ENCODE measurements around the gene CNTN1. TPM values are rescaled to one million over a fixed set of nuclear protein-coding genes. Genes with fewer than 3 reads are reported as not detected.

Gene CNTN1
- total RNA-seq, 1 donor from 2014 or later = 27.1 TPM

DNA sequence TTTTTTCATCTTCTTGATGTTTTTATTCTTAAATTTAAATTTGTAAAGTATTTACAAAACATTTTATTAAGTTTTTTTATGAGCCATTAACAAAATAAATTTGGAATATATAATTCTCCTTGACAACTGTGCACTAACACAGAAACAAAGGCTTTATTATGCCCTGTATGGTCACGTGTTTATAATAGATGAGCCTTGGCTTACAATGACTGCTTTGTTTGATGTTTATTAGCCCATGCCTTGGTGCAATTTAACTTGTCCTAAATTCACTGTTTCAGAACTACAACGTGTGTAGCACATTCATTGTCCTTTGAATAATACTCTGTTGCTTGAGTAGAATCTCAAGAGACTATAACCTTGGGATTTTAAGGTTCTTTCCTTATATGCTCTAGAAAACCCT lies 59.8 kb downstream of the CNTN1 start:
- no peaks in the 10 kb centered on the region for H3K4me1 ChIP-seq (ENCODE audit: control insufficient read depth in 3 of 3, insufficient read depth in 3 of 3, low read length in 3 of 3)
- no peaks in the 10 kb centered on the region for H3K36me3 ChIP-seq (ENCODE audit: control insufficient read depth in 3 of 3, insufficient read depth in 3 of 3, low read length in 3 of 3)
- no peak overlapping the region for H3K9ac ChIP-seq (ENCODE audit: low read depth in 1 of 3, low read length in 3 of 3)
- no peak overlapping the region for H3K27ac ChIP-seq (ENCODE audit: low read depth, low read length)
- H3K27me3 ChIP-seq (ENCODE audit: control insufficient read depth in 3 of 3, insufficient read depth in 3 of 3, low read length in 3 of 3) = no peaks in the 10 kb centered on the region
- H3K9me3 ChIP-seq (ENCODE audit: control insufficient read depth in 3 of 3, low read length in 3 of 3) = no peaks in the 10 kb centered on the region
- H3K4me3 ChIP-seq (ENCODE audit: low read length in 3 of 3) = no peak overlapping the region

DNA sequence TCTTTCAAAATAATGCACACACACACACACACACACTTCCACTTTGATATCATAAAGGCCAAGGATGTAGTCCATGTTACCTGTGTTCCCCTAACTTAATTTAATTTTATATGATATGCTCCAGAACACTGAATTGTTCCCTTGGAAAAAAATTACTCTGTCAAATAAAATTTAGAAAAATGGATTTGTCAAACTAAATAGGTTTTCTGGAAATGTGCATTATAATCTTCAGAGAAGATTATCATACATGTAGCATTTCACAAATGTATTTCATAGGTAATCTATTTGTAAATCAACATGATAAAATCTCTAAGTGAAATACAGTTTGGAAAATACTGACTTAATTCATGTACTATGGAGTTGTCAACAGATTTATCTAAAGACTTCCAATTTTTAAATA lies 68.6 kb downstream of the CNTN1 start:
- H3K9ac ChIP-seq (ENCODE audit: low read depth in 1 of 3, low read length in 3 of 3) = no peak overlapping the region
- H3K36me3 ChIP-seq (ENCODE audit: control insufficient read depth in 3 of 3, insufficient read depth in 3 of 3, low read length in 3 of 3) = no peaks in the 10 kb centered on the region
- no peaks in the 10 kb centered on the region for H3K4me1 ChIP-seq (ENCODE audit: control insufficient read depth in 3 of 3, insufficient read depth in 3 of 3, low read length in 3 of 3)
- H3K9me3 ChIP-seq (ENCODE audit: control insufficient read depth in 3 of 3, low read length in 3 of 3) = no peaks in the 10 kb centered on the region
- no peaks in the 10 kb centered on the region for H3K27me3 ChIP-seq (ENCODE audit: control insufficient read depth in 3 of 3, insufficient read depth in 3 of 3, low read length in 3 of 3)
- no peak overlapping the region for H3K27ac ChIP-seq (ENCODE audit: low read depth, low read length)
- no peak overlapping the region for H3K4me3 ChIP-seq (ENCODE audit: low read length in 3 of 3)

DNA sequence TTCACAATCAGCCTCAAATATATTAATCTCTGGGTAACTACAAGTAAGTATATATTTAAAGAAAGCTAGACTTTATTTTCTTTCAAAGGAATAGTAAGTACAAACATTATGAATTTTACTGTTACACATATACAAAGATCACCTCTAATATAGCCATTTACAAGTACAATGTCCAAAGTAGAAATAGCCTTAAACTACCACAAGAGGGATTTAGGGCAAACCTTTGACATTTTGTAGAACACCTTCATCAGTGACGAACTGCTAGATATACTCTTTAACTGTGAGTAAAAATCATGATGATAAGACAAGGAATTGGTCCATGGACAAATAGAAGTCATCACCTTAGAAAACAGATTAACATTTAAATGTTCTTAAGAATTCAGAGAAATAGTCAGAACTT lies 69.8 kb downstream of the CNTN1 start:
- H3K4me1 ChIP-seq (ENCODE audit: control insufficient read depth in 3 of 3, insufficient read depth in 3 of 3, low read length in 3 of 3) = no peaks in the 10 kb centered on the region
- no peak overlapping the region for H3K4me3 ChIP-seq (ENCODE audit: low read length in 3 of 3)
- no peaks in the 10 kb centered on the region for H3K27me3 ChIP-seq (ENCODE audit: control insufficient read depth in 3 of 3, insufficient read depth in 3 of 3, low read length in 3 of 3)
- H3K9ac ChIP-seq (ENCODE audit: low read depth in 1 of 3, low read length in 3 of 3) = no peak overlapping the region
- no peaks in the 10 kb centered on the region for H3K36me3 ChIP-seq (ENCODE audit: control insufficient read depth in 3 of 3, insufficient read depth in 3 of 3, low read length in 3 of 3)
- no peak overlapping the region for H3K27ac ChIP-seq (ENCODE audit: low read depth, low read length)
- no peaks in the 10 kb centered on the region for H3K9me3 ChIP-seq (ENCODE audit: control insufficient read depth in 3 of 3, low read length in 3 of 3)

DNA sequence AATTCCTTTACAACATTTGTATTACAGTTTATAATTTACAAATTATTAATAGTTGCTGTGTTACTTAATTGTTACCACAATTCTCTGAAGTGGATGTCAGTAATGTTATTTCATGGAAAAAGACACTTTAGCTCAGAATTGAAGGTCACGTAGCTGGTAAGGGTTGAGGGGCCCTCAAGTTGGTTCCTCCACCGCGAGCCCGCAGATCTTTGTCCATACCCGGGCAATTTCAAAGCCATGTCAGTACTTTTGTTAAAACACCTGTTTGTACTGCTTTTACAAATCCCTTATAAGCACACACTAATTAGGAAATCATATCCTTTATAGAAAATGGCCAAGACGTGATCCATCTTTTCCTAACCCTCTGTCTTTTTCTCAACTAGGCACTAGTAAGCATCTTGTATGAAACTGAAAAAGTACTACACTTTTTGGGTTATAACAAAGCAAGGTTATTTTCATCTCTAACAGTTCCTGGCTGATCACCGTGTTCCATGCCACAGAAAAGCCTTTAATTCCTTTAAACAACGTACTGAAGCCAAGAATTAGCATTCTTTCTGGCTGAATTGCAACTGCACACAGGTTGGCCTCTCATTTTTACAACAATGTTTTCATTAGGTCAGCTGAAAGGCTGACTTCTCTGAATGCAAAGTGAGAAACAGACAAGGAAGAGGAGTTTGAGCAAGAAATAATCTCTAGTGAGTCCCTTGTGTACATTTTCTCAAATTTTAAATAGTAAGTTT lies 76.1 kb downstream of the CNTN1 start:
- no peaks in the 10 kb centered on the region for H3K9me3 ChIP-seq (ENCODE audit: control insufficient read depth in 3 of 3, low read length in 3 of 3)
- no peaks in the 10 kb centered on the region for H3K4me1 ChIP-seq (ENCODE audit: control insufficient read depth in 3 of 3, insufficient read depth in 3 of 3, low read length in 3 of 3)
- H3K4me3 ChIP-seq (ENCODE audit: low read length in 3 of 3) = no peak overlapping the region
- H3K9ac ChIP-seq (ENCODE audit: low read depth in 1 of 3, low read length in 3 of 3) = no peak overlapping the region
- no peak overlapping the region for H3K27ac ChIP-seq (ENCODE audit: low read depth, low read length)
- H3K27me3 ChIP-seq (ENCODE audit: control insufficient read depth in 3 of 3, insufficient read depth in 3 of 3, low read length in 3 of 3) = no peaks in the 10 kb centered on the region
- no peaks in the 10 kb centered on the region for H3K36me3 ChIP-seq (ENCODE audit: control insufficient read depth in 3 of 3, insufficient read depth in 3 of 3, low read length in 3 of 3)

DNA sequence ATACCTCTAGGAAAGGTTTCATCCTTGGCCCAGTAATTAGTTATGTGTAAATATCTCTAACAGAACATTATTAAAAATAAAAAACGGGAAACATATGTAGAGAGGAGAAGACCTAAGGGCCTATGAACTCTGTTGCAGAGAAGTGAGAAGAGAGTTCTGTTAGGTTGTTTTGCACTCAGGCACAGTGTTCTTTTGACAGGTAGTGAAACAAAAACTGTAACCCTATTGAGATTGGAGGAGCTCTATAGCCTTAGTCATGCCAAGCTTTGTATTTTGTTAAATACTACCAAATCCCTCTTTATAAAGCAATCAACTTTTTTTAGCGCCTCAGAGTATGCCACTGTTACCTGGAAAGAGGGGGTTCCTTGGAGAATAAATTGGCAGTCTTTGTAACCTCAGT lies 77.6 kb downstream of the CNTN1 start:
- no peak overlapping the region for H3K27ac ChIP-seq (ENCODE audit: low read depth, low read length)
- no peaks in the 10 kb centered on the region for H3K9me3 ChIP-seq (ENCODE audit: control insufficient read depth in 3 of 3, low read length in 3 of 3)
- H3K36me3 ChIP-seq (ENCODE audit: control insufficient read depth in 3 of 3, insufficient read depth in 3 of 3, low read length in 3 of 3) = no peaks in the 10 kb centered on the region
- no peaks in the 10 kb centered on the region for H3K27me3 ChIP-seq (ENCODE audit: control insufficient read depth in 3 of 3, insufficient read depth in 3 of 3, low read length in 3 of 3)
- no peaks in the 10 kb centered on the region for H3K4me1 ChIP-seq (ENCODE audit: control insufficient read depth in 3 of 3, insufficient read depth in 3 of 3, low read length in 3 of 3)
- H3K4me3 ChIP-seq (ENCODE audit: low read length in 3 of 3) = no peak overlapping the region
- H3K9ac ChIP-seq (ENCODE audit: low read depth in 1 of 3, low read length in 3 of 3) = no peak overlapping the region

DNA sequence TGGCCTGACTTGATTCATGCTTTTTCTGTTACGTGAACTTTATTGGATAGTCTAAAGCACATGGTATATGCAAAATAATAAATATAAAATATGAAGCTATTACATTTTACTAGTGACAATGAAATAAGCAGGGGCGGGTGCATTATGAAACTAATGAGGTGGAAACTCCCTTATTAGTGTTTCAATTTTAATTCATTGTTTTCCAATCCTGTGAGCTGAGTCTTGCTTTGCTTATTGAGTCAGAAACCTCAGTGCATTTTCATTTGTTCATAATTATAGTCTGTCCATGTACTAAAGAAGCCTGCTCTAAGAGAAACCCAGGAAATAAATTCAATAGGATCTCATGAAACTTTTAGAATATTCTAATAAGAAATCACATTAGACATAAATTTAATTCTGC lies 78.5 kb downstream of the CNTN1 start:
- no peak overlapping the region for H3K4me3 ChIP-seq (ENCODE audit: low read length in 3 of 3)
- no peaks in the 10 kb centered on the region for H3K27me3 ChIP-seq (ENCODE audit: control insufficient read depth in 3 of 3, insufficient read depth in 3 of 3, low read length in 3 of 3)
- H3K9ac ChIP-seq (ENCODE audit: low read depth in 1 of 3, low read length in 3 of 3) = no peak overlapping the region
- H3K36me3 ChIP-seq (ENCODE audit: control insufficient read depth in 3 of 3, insufficient read depth in 3 of 3, low read length in 3 of 3) = no peaks in the 10 kb centered on the region
- no peaks in the 10 kb centered on the region for H3K4me1 ChIP-seq (ENCODE audit: control insufficient read depth in 3 of 3, insufficient read depth in 3 of 3, low read length in 3 of 3)
- no peak overlapping the region for H3K27ac ChIP-seq (ENCODE audit: low read depth, low read length)
- no peaks in the 10 kb centered on the region for H3K9me3 ChIP-seq (ENCODE audit: control insufficient read depth in 3 of 3, low read length in 3 of 3)

DNA sequence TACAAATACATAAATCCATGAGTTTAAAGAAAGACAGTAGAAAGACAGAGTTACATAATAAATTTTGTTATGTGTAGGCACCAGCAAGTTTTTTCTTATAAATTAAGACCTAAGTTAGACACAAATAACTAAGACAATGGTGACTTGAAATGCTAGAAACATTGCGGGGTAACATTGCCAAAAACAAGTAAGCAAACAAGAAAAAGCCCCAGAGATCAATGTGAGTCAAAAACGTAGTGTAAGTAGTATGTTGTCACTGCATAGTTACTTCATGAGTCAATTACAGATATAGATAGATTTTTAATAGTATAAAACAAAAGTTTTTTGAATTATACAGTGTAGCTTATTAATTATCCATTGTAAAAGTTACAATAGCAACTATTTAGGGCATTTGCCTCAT lies 83.4 kb downstream of the CNTN1 start:
- H3K9me3 ChIP-seq (ENCODE audit: control insufficient read depth in 3 of 3, low read length in 3 of 3) = no peaks in the 10 kb centered on the region
- H3K27me3 ChIP-seq (ENCODE audit: control insufficient read depth in 3 of 3, insufficient read depth in 3 of 3, low read length in 3 of 3) = no peaks in the 10 kb centered on the region
- no peak overlapping the region for H3K27ac ChIP-seq (ENCODE audit: low read depth, low read length)
- H3K4me3 ChIP-seq (ENCODE audit: low read length in 3 of 3) = no peak overlapping the region
- no peaks in the 10 kb centered on the region for H3K4me1 ChIP-seq (ENCODE audit: control insufficient read depth in 3 of 3, insufficient read depth in 3 of 3, low read length in 3 of 3)
- no peaks in the 10 kb centered on the region for H3K36me3 ChIP-seq (ENCODE audit: control insufficient read depth in 3 of 3, insufficient read depth in 3 of 3, low read length in 3 of 3)
- no peak overlapping the region for H3K9ac ChIP-seq (ENCODE audit: low read depth in 1 of 3, low read length in 3 of 3)

DNA sequence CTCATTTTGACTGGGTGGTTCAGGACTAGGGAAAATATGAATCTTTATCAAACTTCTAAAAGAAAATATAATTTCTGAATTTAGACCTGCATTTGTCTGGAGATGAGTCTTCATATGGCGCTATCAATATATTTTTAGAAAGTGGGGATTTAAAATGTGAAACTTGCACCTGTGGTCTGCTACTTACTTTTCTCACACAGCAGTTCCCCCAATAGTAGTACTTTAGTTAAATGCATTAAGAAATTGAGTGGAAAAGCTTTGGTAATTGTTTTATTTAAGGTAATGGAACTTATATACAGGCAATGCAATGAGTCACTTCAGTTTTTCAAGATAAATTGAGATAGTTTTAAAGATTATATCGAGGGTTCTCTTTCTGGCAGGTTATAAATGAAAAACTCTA lies 91.9 kb downstream of the CNTN1 start:
- H3K4me3 ChIP-seq (ENCODE audit: low read length in 3 of 3) = no peak overlapping the region
- no peaks in the 10 kb centered on the region for H3K36me3 ChIP-seq (ENCODE audit: control insufficient read depth in 3 of 3, insufficient read depth in 3 of 3, low read length in 3 of 3)
- H3K27ac ChIP-seq (ENCODE audit: low read depth, low read length) = no peak overlapping the region
- H3K27me3 ChIP-seq (ENCODE audit: control insufficient read depth in 3 of 3, insufficient read depth in 3 of 3, low read length in 3 of 3) = no peaks in the 10 kb centered on the region
- no peak overlapping the region for H3K9ac ChIP-seq (ENCODE audit: low read depth in 1 of 3, low read length in 3 of 3)
- H3K9me3 ChIP-seq (ENCODE audit: control insufficient read depth in 3 of 3, low read length in 3 of 3) = no peaks in the 10 kb centered on the region
- H3K4me1 ChIP-seq (ENCODE audit: control insufficient read depth in 3 of 3, insufficient read depth in 3 of 3, low read length in 3 of 3) = no peaks in the 10 kb centered on the region

DNA sequence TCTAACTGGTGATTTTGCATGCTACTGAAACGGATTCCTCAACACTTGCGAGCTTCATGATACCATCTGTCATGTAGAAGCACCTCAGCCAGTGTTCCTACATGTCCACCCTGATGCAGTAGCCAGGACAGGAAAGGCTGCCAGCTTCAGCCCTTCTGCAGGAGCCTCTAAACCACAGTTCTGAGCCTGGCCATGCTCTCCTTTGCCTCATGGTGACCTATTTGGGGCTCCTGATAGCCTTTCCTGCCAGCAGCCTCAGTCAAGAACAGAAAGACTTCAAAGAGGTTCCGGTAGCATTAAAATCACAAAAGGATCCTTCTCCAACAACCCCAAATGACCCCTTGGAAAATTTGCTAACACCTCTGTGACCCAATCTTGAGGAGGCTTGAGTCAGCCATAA lies 96.0 kb downstream of the CNTN1 start:
- Histone ChIP-seq H3K36me3 (ENCODE audit: control insufficient read depth in 3 of 3, insufficient read depth in 3 of 3, low read length in 3 of 3) (no peaks in the 10 kb centered on the region), H3K4me3 (ENCODE audit: low read length in 3 of 3) (no peak overlapping the region), H3K27ac (ENCODE audit: low read depth, low read length) (no peak overlapping the region), H3K9ac (ENCODE audit: low read depth in 1 of 3, low read length in 3 of 3) (no peak overlapping the region), H3K27me3 (ENCODE audit: control insufficient read depth in 3 of 3, insufficient read depth in 3 of 3, low read length in 3 of 3) (no peaks in the 10 kb centered on the region), H3K9me3 (ENCODE audit: control insufficient read depth in 3 of 3, low read length in 3 of 3) (no peaks in the 10 kb centered on the region), H3K4me1 (ENCODE audit: control insufficient read depth in 3 of 3, insufficient read depth in 3 of 3, low read length in 3 of 3) (no peaks in the 10 kb centered on the region)

DNA sequence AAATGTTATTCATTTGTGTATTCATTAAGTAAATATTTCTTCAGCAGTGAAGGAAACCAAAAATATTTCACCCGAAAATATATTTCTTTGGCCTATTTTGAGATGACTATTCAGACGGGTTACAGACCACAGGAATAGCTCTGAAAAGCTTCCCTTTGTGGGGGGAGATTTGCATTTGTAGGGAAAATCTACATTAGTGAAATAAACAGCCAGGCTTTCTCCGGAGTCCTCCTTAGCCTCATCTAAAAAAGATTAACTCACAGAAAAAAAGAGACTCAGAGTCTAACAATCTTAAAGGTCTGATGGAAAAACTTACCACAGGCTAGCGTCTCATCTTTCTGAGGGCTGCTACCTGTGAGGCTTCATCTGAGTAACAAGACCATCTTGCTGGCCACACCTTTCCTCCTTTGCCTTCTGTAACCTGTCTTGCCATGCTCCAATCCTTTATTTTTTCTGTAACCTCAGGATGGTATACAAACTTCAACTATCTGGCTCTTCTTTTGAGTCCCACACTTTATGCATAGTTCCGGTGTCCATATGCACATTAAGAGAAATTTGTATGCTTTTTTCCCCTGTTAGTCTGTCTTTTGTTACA lies 100.7 kb downstream of the CNTN1 start:
- Histone ChIP-seq H3K9ac (ENCODE audit: low read depth in 1 of 3, low read length in 3 of 3) (no peak overlapping the region), H3K4me1 (ENCODE audit: control insufficient read depth in 3 of 3, insufficient read depth in 3 of 3, low read length in 3 of 3) (no peaks in the 10 kb centered on the region), H3K27ac (ENCODE audit: low read depth, low read length) (no peak overlapping the region), H3K4me3 (ENCODE audit: low read length in 3 of 3) (no peak overlapping the region), H3K27me3 (ENCODE audit: control insufficient read depth in 3 of 3, insufficient read depth in 3 of 3, low read length in 3 of 3) (no peaks in the 10 kb centered on the region), H3K36me3 (ENCODE audit: control insufficient read depth in 3 of 3, insufficient read depth in 3 of 3, low read length in 3 of 3) (no peaks in the 10 kb centered on the region), H3K9me3 (ENCODE audit: control insufficient read depth in 3 of 3, low read length in 3 of 3) (no peaks in the 10 kb centered on the region)
